WTC11 (cell line): ENCODE measurements around the gene ZEB1. TPM values are rescaled to one million over a fixed set of nuclear protein-coding genes. Genes with fewer than 3 reads are reported as not detected.

Experiments used
- ATAC-seq: fragments of 200-7000 bp; cut with Tn5 transposase; 2 replicates; pipeline ENCODE4 v1.10.0; 2021; ENCODE audit warnings: mild to moderate bottlenecking, moderate library complexity
- CTCF ChIA-PET: fragments of 300-600 bp; sonication (Branson Sonifier 250); formaldehyde crosslinking; loops from one replicate; lab custom pipeline; 2021; ENCODE audit warnings: antibody characterized with exemption; lab: Charles Lee
- POLR2A ChIA-PET: fragments of 350-600 bp; sonication (Branson Sonifier 250); formaldehyde crosslinking; loops from one replicate; lab custom pipeline; 2021; ENCODE audit warnings: antibody characterized with exemption; lab: Charles Lee
- DNase-seq: peaks from one replicate; pipeline ENCODE4 v3.0.0; 2021; ENCODE audit warnings: low spot score
- H3K27ac Mint-ChIP-seq: 2 replicates; pipeline ENCODE4 v1.8.0; 2021; ENCODE audit warnings: mixed read lengths
- H3K27me3 Mint-ChIP-seq: 2 replicates; pipeline ENCODE4 v1.8.0; 2021; ENCODE audit warnings: low read depth, mild to moderate bottlenecking, moderate library complexity, mixed read lengths
- H3K36me3 Mint-ChIP-seq: 2 replicates; pipeline ENCODE4 v1.8.0; 2021; ENCODE audit warnings: mixed read lengths
- H3K4me1 Mint-ChIP-seq: 2 replicates; pipeline ENCODE4 v1.8.0; 2022; ENCODE audit warnings: mixed read lengths
- H3K4me3 Mint-ChIP-seq: 2 replicates; pipeline ENCODE4 v1.8.0; 2021; ENCODE audit warnings: mild to moderate bottlenecking, moderate library complexity, mixed read lengths
- H3K9me3 Mint-ChIP-seq: 2 replicates; pipeline ENCODE4 v1.8.0; 2021; ENCODE audit warnings: mixed read lengths
- AFF4 ChIP-seq: sonication (generic); formaldehyde crosslinking; IDR thresholded peaks from 2 replicates; pipeline ENCODE4 v1.8.1; 2023; ENCODE audit warnings: mild to moderate bottlenecking, missing genetic modification reagents, borderline replicate concordance
- ATF6 ChIP-seq: sonication (generic); formaldehyde crosslinking; IDR thresholded peaks from 2 replicates; pipeline ENCODE4 v1.8.1; 2023; ENCODE audit warnings: mild to moderate bottlenecking, missing genetic modification reagents
- CBFB ChIP-seq: sonication (generic); formaldehyde crosslinking; IDR thresholded peaks from 2 replicates; pipeline ENCODE4 v1.8.1; 2022; ENCODE audit warnings: mild to moderate bottlenecking, low read depth, missing genetic modification reagents
- CDX4 ChIP-seq: fragments of 250-450 bp; sonication (Bioruptor Pico); IDR thresholded peaks from 2 replicates; pipeline ENCODE4 v1.9.0; 2021; ENCODE audit warnings: moderate library complexity, mild to moderate bottlenecking, inconsistent platforms, borderline replicate concordance
- CREB1 ChIP-seq: sonication (generic); formaldehyde crosslinking; IDR thresholded peaks from 2 replicates; pipeline ENCODE4 v1.8.0; 2023; ENCODE audit warnings: mild to moderate bottlenecking, missing genetic modification reagents
- CREM ChIP-seq: sonication (generic); formaldehyde crosslinking; IDR thresholded peaks from 2 replicates; pipeline ENCODE4 v1.8.1; 2022; ENCODE audit warnings: mild to moderate bottlenecking, missing genetic modification reagents, moderate library complexity
- E2F1 ChIP-seq: sonication (generic); formaldehyde crosslinking; IDR thresholded peaks from 2 replicates; pipeline ENCODE4 v1.8.0; 2022; ENCODE audit warnings: mild to moderate bottlenecking, missing genetic modification reagents
- ERG ChIP-seq: fragments of 250-450 bp; sonication (Bioruptor Pico); IDR thresholded peaks from 2 replicates; pipeline ENCODE4 v1.8.0; 2021; ENCODE audit warnings: mild to moderate bottlenecking
- JAZF1 ChIP-seq: fragments of 250-450 bp; sonication (Bioruptor Pico); IDR thresholded peaks from 2 replicates; pipeline ENCODE4 v1.9.0; 2021; ENCODE audit warnings: moderate library complexity, mild to moderate bottlenecking, inconsistent platforms
- MAX ChIP-seq: sonication (generic); formaldehyde crosslinking; IDR thresholded peaks from 2 replicates; pipeline ENCODE4 v1.8.0; 2022; ENCODE audit warnings: mild to moderate bottlenecking, missing genetic modification reagents
- MLX ChIP-seq: sonication (generic); formaldehyde crosslinking; IDR thresholded peaks from 2 replicates; pipeline ENCODE4 v1.8.1; 2023; ENCODE audit warnings: mild to moderate bottlenecking, missing genetic modification reagents, moderate library complexity
- PREB ChIP-seq: sonication (generic); formaldehyde crosslinking; IDR thresholded peaks from 2 replicates; pipeline ENCODE4 v1.8.1; 2022; ENCODE audit warnings: mild to moderate bottlenecking, missing genetic modification reagents, moderate library complexity, borderline replicate concordance
- PRRX2 ChIP-seq: fragments of 250-450 bp; sonication (Bioruptor Pico); IDR thresholded peaks from 2 replicates; pipeline ENCODE4 v1.8.0; 2021; ENCODE audit warnings: mild to moderate bottlenecking
- RORB ChIP-seq: fragments of 250-450 bp; sonication (Bioruptor Pico); IDR thresholded peaks from 2 replicates; pipeline ENCODE4 v1.9.0; 2021; ENCODE audit warnings: mild to moderate bottlenecking
- TEAD1 ChIP-seq: sonication (generic); formaldehyde crosslinking; IDR thresholded peaks from 2 replicates; pipeline ENCODE4 v1.8.0; 2022; ENCODE audit warnings: mild to moderate bottlenecking, missing genetic modification reagents
- TEAD4 ChIP-seq: sonication (generic); formaldehyde crosslinking; IDR thresholded peaks from 2 replicates; pipeline ENCODE4 v1.8.0; 2022; ENCODE audit warnings: mild to moderate bottlenecking, missing genetic modification reagents
- ZNF671 ChIP-seq: fragments of 250-450 bp; sonication (Bioruptor Pico); IDR thresholded peaks from 2 replicates; pipeline ENCODE4 v1.8.0; 2021; ENCODE audit warnings: mild to moderate bottlenecking
- total RNA-seq: library from RNA; stranded (reverse); gene quantifications from 3 replicates; pipeline ENCODE4 v1.2.3, GENCODE V29; 2021

ZEB1 gene
- total RNA-seq, 1 experiment from 2014 or later, result 0.39 TPM

- TF ChIP-seq PRRX2 (CRISPR knock-in tag) (no peak), JAZF1 (no peak), AFF4 (no peak), CREM (no peak), E2F1 (no peak), CREB1 (CRISPR knock-in tag) (no peak), ZNF671 (no peak), CBFB (CRISPR knock-in tag) (no peak), ATF6 (CRISPR knock-in tag) (no peak), TEAD1 (CRISPR knock-in tag) (no peak), MLX (no peak), CDX4 (no peak), ERG (CRISPR knock-in tag) (no peak), PREB (CRISPR knock-in tag) (no peak), RORB (no peak), MAX (CRISPR knock-in tag) (no peak), TEAD4 (no peak)
- TF ChIP-seq, all 79 proteins: peak for 0
- Mint-ChIP-seq H3K36me3 (no peaks in the 10 kb centered on the region), H3K27me3 (no peaks in the 10 kb centered on the region; the same call in none of the 2 replicates), H3K27ac (no peak overlapping the region), H3K4me3 (no peak overlapping the region), H3K9me3 (peaks cover 13% of the 10 kb centered on the region), H3K4me1 (0 out of 2 replicates have a peak, but pooled peaks cover 3% of the 10 kb centered on the region)
- POLR2A ChIA-PET, result interaction anchor here (0.6 to 0.9 kb wide), 2 partner anchors 17 to 28 kb away, joined by 3 read pairs; no protein-coding TSS in a partner anchor
- ATAC-seq (no peak), DNase-seq (no peak)
- CTCF ChIA-PET, result no interaction called here
Measured at GRCh38 chr10:31290386-31290785, 28.6 kb upstream of the ZEB1 start.
